HepG2 (cell line): ENCODE data around the gene VWA7. TPM values are rescaled to one million over a fixed set of nuclear protein-coding genes. Genes with fewer than 3 reads are reported as not detected.

Source experiments
- EZH2 ChIP-seq: conservative IDR thresholded peaks from 2 replicates; pipeline ENCODE4 v1.6.1; 2012; ENCODE audit warnings: mild to moderate bottlenecking, low read depth, low read length, moderate library complexity
- IRF9 ChIP-seq: sonication (generic); formaldehyde crosslinking; IDR thresholded peaks from 2 replicates; pipeline ENCODE4 v1.8.0; 2022; ENCODE audit warnings: missing genetic modification reagents, mild to moderate bottlenecking, borderline replicate concordance
- MEF2D ChIP-seq: sonication (generic); formaldehyde crosslinking; IDR thresholded peaks from 2 replicates; pipeline ENCODE4 v1.5.1; 2020; ENCODE audit warnings: mild to moderate bottlenecking, missing genetic modification reagents
- PAWR ChIP-seq: sonication (generic); formaldehyde crosslinking; IDR thresholded peaks from 2 replicates; pipeline ENCODE4 v1.4.0; 2020; ENCODE audit warnings: missing genetic modification reagents, mild to moderate bottlenecking, borderline replicate concordance
- RERE ChIP-seq: IDR thresholded peaks from 2 replicates; pipeline ENCODE4 v1.6.1; 2016; ENCODE audit warnings: low read depth, missing genetic modification reagents, missing compliant biosample characterization
- RXRA ChIP-seq: sonication (generic); formaldehyde crosslinking; IDR thresholded peaks from 2 replicates; pipeline ENCODE4 v1.5.1; 2020; ENCODE audit warnings: missing genetic modification reagents
- TGIF2 ChIP-seq: IDR thresholded peaks from 2 replicates; pipeline ENCODE4 v1.6.1; 2016; ENCODE audit warnings: control low read depth, missing compliant biosample characterization
- ZFP1 ChIP-seq: IDR thresholded peaks from 2 replicates; pipeline ENCODE4 v1.6.1; 2016
- ZFP36L1 ChIP-seq: sonication (generic); formaldehyde crosslinking; IDR thresholded peaks from 2 replicates; pipeline ENCODE4 v1.8.0; 2022; ENCODE audit warnings: mild to moderate bottlenecking, missing genetic modification reagents, moderate library complexity
- ZFP90 ChIP-seq: sonication (generic); formaldehyde crosslinking; IDR thresholded peaks from 2 replicates; pipeline ENCODE4 v1.8.0; 2022; ENCODE audit warnings: missing genetic modification reagents, mild to moderate bottlenecking, inconsistent platforms, borderline replicate concordance
- ZFYVE20 ChIP-seq: sonication (generic); formaldehyde crosslinking; IDR thresholded peaks from 2 replicates; pipeline ENCODE4 v1.8.0; 2023; ENCODE audit warnings: low read depth, mild to moderate bottlenecking, moderate library complexity, missing genetic modification reagents, borderline replicate concordance
- ZNF446 ChIP-seq: sonication (generic); formaldehyde crosslinking; IDR thresholded peaks from 2 replicates; pipeline ENCODE4 v1.5.0; 2020; ENCODE audit warnings: mild to moderate bottlenecking, missing genetic modification reagents
- ZNF451 ChIP-seq: sonication (generic); formaldehyde crosslinking; IDR thresholded peaks from 2 replicates; pipeline ENCODE4 v1.5.0; 2020; ENCODE audit warnings: mild to moderate bottlenecking, missing genetic modification reagents
- ZNF639 ChIP-seq: conservative IDR thresholded peaks from 2 replicates; pipeline ENCODE4 v1.6.1; 2018; ENCODE audit warnings: missing genetic modification reagents
- ZNF720 ChIP-seq: sonication (generic); formaldehyde crosslinking; IDR thresholded peaks from 2 replicates; pipeline ENCODE4 v1.4.0; 2020; ENCODE audit warnings: missing genetic modification reagents
- ZNF780A ChIP-seq: sonication (generic); formaldehyde crosslinking; IDR thresholded peaks from 2 replicates; pipeline ENCODE4 v1.8.0; 2022; ENCODE audit warnings: mild to moderate bottlenecking, missing genetic modification reagents, moderate library complexity
- ZNF891 ChIP-seq: sonication (generic); formaldehyde crosslinking; IDR thresholded peaks from 2 replicates; pipeline ENCODE4 v1.5.0; 2020; ENCODE audit warnings: mild to moderate bottlenecking, missing genetic modification reagents
- polyA plus RNA-seq, 8 experiments: library from polyadenylated mRNA; depleted of rRNA in 3 of 8; stranded (reverse) in 7 of 8; unstranded in 1 of 8; fragments of >200 nt; fragmentation: Illumina TruSeq in 4 of 8; extraction: Trizol in 4 of 8; gene quantifications; 2 replicates each; pipeline versions ENCODE4 v1.2.1 to v1.2.3, GENCODE V29; 2011 to 2016; ENCODE audit warnings: low read depth in 4 of 8, missing spikeins in 1 of 8, mixed read lengths in 1 of 8; ENCODE audit not compliant: insufficient read depth in 1 of 8
- total RNA-seq, 5 experiments: library from RNA; depleted of rRNA; stranded (reverse); fragments of >200 nt; fragmentation: Illumina TruSeq; extraction: Trizol; gene quantifications; 2 replicates each; pipeline ENCODE4 v1.2.3, GENCODE V29; 2016; ENCODE audit warnings: low read depth in 1 of 5

VWA7 gene
- total and polyA plus RNA-seq, 2 of the 13 experiments (the other 11 are each of a cell fraction or from before 2014, with no cell fraction given), result 0.86 to 3.3 TPM

GRCh38 chr6:31794294-31794865 lies 17.3 kb upstream of the VWA7 start (continued):
- TF ChIP-seq RERE (CRISPR knock-in tag), result no peak
- 0 out of 2 replicates have a peak, but pooled peaks have one; percentile 10 for TF ChIP-seq MEF2D (CRISPR knock-in tag)
- TF ChIP-seq ZFYVE20 (CRISPR knock-in tag), result no peak
- peak; percentile 61; the same call in 1 of the 2 replicates for TF ChIP-seq ZFP90 (CRISPR knock-in tag)
- TF ChIP-seq ZNF720 (CRISPR knock-in tag), result no peak
- TF ChIP-seq IRF9 (CRISPR knock-in tag), result no peak
- TF ChIP-seq RXRA, result no peak
- TF ChIP-seq ZNF451, result no peak
- no peak for TF ChIP-seq ZFP36L1
- TF ChIP-seq ZNF780A (CRISPR knock-in tag), result no peak
- TF ChIP-seq ZFP1, result no peak
- TF ChIP-seq ZNF639 (CRISPR knock-in tag), result no peak
- no peak for TF ChIP-seq ZNF446 (CRISPR knock-in tag)
- TF ChIP-seq EZH2, result no peak
- TF ChIP-seq PAWR (CRISPR knock-in tag), result no peak
- TF ChIP-seq TGIF2, result no peak
- no peak for TF ChIP-seq ZNF891 (CRISPR knock-in tag)
